Measurements from ENCODE around the gene DDX24. TPM values are rescaled to one million over a fixed set of nuclear protein-coding genes. Genes with fewer than 3 reads are reported as not detected.

DDX24 gene
- total and polyA plus RNA-seq, 2 of the 8 experiments (the other 6 are each of a cell fraction or from before 2014, with no cell fraction given), result 89.0 to 201 TPM

DNA sequence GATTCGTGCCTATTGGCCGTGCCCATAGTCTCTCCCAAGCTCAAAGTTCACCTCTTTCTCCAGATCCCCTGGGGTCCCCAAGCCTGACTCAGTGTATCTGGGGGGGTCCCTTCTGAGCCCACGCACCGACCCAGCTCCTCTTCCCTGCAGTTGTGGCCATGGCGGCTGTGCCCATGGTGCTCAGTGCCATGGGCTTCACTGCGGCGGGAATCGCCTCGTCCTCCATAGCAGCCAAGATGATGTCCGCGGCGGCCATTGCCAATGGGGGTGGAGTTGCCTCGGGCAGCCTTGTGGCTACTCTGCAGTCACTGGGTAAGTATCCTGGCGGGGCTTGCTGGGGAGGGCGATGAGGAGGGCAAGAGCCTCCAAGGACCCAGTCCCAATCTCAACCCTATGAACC lies 34.6 kb upstream of the DDX24 start (continued):
- TF ChIP-seq EP300 (IDR thresholded peaks at IDR 0.05; ENCODE audit: borderline replicate concordance in 1 of 2, low read depth in 2 of 2, low read length in 2 of 2) (no peak), RXRA (IDR thresholded peaks at IDR 0.05; ENCODE audit: insufficient read depth, low read depth, low read length) (no peak), RAD21 (IDR thresholded peaks at IDR 0.05 in 1 of 2, conservative IDR thresholded peaks at IDR 0.05 in 1 of 2; ENCODE audit: low read depth in 2 of 2, low read length in 2 of 2) (no peak), RBBP5 (IDR thresholded peaks at IDR 0.05; ENCODE audit: borderline replicate concordance, low read depth, low read length) (no peak), POLR2AphosphoS5 (IDR thresholded peaks at IDR 0.05; ENCODE audit: low read depth, low read length) (no peak)
